ENCODE data around the gene NRP2. TPM values are rescaled to one million over a fixed set of nuclear protein-coding genes. Genes with fewer than 3 reads are reported as not detected.
A peak's percentile ranks its signal among the peaks of the same experiment; 100 is the strongest.

Gene NRP2
- total RNA-seq, 1 experiment from 2014 or later: 1.2 TPM

DNA sequence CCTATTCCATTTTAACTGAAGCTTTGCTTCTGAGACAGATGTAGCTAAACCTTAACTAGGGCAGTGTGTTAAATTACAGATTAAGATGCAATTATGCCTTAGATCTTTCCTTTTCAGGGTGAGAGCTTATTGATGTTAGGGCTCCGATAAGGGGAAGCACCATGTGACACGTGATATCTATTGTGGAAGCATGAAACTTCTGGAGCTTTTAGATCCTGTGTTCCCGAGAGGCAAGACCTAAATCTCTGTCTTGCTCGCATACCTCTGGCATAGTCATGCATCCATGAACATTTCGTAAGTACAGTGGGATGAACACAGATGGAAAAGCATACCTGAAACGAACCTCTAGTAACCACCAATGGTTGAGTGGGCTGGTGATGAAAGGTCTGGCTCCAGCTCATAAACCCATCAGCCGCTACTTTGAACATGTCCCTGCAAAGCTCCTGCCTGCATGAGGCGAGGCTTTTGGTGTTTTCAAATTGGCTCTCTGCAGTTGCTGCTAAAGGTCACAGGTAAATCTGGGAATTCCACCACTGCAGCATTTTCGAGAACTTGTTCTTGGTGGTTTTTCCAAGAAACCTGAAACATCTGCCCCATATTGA lies 3.7 kb upstream of the NRP2 start:
- H3K4me3 ChIP-seq (replicated peaks in 1 of 2; ENCODE audit: low read depth in 1 of 2, low read length in 2 of 2): no peak overlapping the region
- no peak overlapping the region for H3K27ac ChIP-seq (ENCODE audit: low read depth, low read length)
- RAD21 ChIA-PET (ENCODE audit: low non-redundant PET in 1 of 2, low total read pairs in 2 of 2, uncharacterized antibody in 2 of 2, unreplicated experiment in 2 of 2): no interaction called here
- CTCF ChIA-PET: no interaction called here
- H3K9me3 ChIP-seq (ENCODE audit: control insufficient read depth in 1 of 2, insufficient read depth in 1 of 2, low read depth in 1 of 2, low read length in 2 of 2): no peaks in the 10 kb centered on the region
- H3K4me1 ChIP-seq (ENCODE audit: control insufficient read depth in 1 of 2, insufficient read depth in 2 of 2, low read length in 2 of 2): peaks cover 2 to 28% of the 10 kb centered on the region in 2 experiments; a peak in 3 of 4 replicates
- TF ChIP-seq, protein P1, sequence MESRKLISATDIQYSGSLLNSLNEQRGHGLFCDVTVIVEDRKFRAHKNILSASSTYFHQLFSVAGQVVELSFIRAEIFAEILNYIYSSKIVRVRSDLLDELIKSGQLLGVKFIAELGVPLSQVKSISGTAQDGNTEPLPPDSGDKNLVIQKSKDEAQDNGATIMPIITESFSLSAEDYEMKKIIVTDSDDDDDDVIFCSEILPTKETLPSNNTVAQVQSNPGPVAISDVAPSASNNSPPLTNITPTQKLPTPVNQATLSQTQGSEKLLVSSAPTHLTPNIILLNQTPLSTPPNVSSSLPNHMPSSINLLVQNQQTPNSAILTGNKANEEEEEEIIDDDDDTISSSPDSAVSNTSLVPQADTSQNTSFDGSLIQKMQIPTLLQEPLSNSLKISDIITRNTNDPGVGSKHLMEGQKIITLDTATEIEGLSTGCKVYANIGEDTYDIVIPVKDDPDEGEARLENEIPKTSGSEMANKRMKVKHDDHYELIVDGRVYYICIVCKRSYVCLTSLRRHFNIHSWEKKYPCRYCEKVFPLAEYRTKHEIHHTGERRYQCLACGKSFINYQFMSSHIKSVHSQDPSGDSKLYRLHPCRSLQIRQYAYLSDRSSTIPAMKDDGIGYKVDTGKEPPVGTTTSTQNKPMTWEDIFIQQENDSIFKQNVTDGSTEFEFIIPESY (IDR thresholded peaks at IDR 0.05; ENCODE audit: extremely low read depth, insufficient replicate concordance, low read length): no peak
- TF ChIP-seq SRF (IDR thresholded peaks at IDR 0.05; ENCODE audit: low read depth) (no peak), RAD21 (IDR thresholded peaks at IDR 0.05; ENCODE audit: low read depth) (no peak), REST (IDR thresholded peaks at IDR 0.05; ENCODE audit: low read depth) (no peak), CEBPB (IDR thresholded peaks at IDR 0.05; ENCODE audit: low read depth) (no peak), ELF1 (IDR thresholded peaks at IDR 0.05; ENCODE audit: borderline replicate concordance, low read depth) (no peak), ZNF274 (IDR thresholded peaks at IDR 0.05; ENCODE audit: low read depth, low read length) (no peak), TCF7L2 (IDR thresholded peaks at IDR 0.05; ENCODE audit: borderline replicate concordance, extremely low read depth, insufficient read depth, insufficient read length) (no peak), SP1 (IDR thresholded peaks at IDR 0.05; ENCODE audit: low read depth) (no peak), FOSL1 (IDR thresholded peaks at IDR 0.05; ENCODE audit: low read depth) (no peak), ZFX (IDR thresholded peaks at IDR 0.05) (no peak), EZH2phosphoT487 (IDR thresholded peaks at IDR 0.05; ENCODE audit: borderline replicate concordance) (no peak), SIN3A (IDR thresholded peaks at IDR 0.05; ENCODE audit: low read depth) (no peak), YY1 (IDR thresholded peaks at IDR 0.05; ENCODE audit: extremely low read depth, insufficient replicate concordance, low read depth, low read length) (no peak)
- TF ChIP-seq, protein P2, sequence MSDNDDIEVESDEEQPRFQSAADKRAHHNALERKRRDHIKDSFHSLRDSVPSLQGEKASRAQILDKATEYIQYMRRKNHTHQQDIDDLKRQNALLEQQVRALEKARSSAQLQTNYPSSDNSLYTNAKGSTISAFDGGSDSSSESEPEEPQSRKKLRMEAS (IDR thresholded peaks at IDR 0.05): no peak
- H3K9me2 ChIP-seq (ENCODE audit: insufficient read depth): no peaks in the 10 kb centered on the region
- DNase-seq (ENCODE audit: low read depth, low spot score): no peak
- POLR2A ChIA-PET: no interaction called here
- H4K20me1 ChIP-seq (ENCODE audit: insufficient read depth): no peaks in the 10 kb centered on the region
- H3K4me2 ChIP-seq (ENCODE audit: low read length): no peak overlapping the region
- peak overlapping the region; percentile 17 for H2AFZ ChIP-seq (ENCODE audit: low read depth, low read length, poor library complexity, severe bottlenecking)
- H3K79me2 ChIP-seq (ENCODE audit: insufficient read depth, low read length): no peaks in the 10 kb centered on the region
- no peak overlapping the region for H3K9ac ChIP-seq (ENCODE audit: low read length)
- H3K36me3 ChIP-seq (ENCODE audit: control insufficient read depth in 1 of 2, insufficient read depth in 2 of 2, low read length in 2 of 2): no peaks in the 10 kb centered on the region
- no TSS peak for BruUV-seq (replicated peaks)
- intact Hi-C loops (cut with micrococcal nuclease): loop anchor here (5.0 to 10.0 kb wide), 4 partner anchors 249 to 1134 kb away; partner anchors contain the start of gene PARD3B
- ATAC-seq: no peak
- H3K27me3 ChIP-seq (ENCODE audit: insufficient read depth, low read length): peaks cover under 1% of the 10 kb centered on the region; the same call in 1 of the 2 replicates

All from HCT116 (cell line).